HG03354 (cell line): Measurements from ENCODE around the gene TACSTD2.
A peak's percentile ranks its signal among the peaks of the same experiment; 100 is the strongest.
"Not testable (repeated sequence)": the region's sequence is repeated elsewhere in the genome, so short reads cannot be mapped to it uniquely, and the experiment has no call there.

ENCODE experiments used
- ATAC-seq: cut with Tn5 transposase; IDR thresholded peaks from one replicate; pipeline ENCODE4 v1.9.1; 2021; ENCODE audit warnings: mild to moderate bottlenecking; ENCODE audit not compliant: unreplicated experiment, poor library complexity, severe bottlenecking

TACSTD2 gene

DNA sequence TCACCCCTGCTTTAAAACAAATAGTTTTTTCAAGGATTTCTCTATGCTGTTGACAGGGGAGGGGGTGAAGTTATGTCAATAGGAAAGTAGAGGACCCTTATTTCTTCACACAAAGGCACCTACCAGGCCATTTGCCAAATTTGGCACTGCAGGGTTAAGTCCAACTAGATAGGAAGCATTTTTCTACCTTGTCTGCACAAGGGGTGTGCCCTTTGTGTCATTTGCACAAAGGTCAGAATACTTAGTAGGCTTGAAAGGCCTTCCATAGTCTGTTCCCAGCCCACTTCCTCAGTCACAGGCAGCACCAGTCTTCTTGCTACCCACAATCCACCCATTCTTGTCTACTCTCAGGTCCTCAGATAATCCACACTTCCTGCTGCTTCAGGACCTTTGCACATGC, 7.0 kb downstream of the TACSTD2 start:
- ATAC-seq, result no peak

DNA sequence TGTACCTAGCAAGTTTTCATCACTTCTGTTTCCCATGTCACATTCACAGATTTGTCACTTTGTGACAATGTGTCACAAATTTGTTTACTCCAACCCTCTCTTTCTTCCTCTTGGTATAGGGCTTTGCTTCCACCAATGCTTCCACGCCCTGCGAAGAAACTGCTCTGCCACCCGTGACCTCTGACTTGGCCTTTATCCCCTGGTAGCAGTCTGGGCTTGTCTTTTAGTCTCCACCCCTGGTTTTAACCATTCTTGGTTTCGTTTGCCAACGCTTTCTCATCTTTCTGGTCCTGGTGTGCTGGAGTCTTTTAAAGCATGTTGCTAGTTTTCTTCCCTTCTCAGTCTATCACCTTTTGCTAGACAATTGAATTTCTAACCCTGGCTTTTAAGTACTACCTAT, 8.1 kb downstream of the TACSTD2 start:
- no peak for ATAC-seq

DNA sequence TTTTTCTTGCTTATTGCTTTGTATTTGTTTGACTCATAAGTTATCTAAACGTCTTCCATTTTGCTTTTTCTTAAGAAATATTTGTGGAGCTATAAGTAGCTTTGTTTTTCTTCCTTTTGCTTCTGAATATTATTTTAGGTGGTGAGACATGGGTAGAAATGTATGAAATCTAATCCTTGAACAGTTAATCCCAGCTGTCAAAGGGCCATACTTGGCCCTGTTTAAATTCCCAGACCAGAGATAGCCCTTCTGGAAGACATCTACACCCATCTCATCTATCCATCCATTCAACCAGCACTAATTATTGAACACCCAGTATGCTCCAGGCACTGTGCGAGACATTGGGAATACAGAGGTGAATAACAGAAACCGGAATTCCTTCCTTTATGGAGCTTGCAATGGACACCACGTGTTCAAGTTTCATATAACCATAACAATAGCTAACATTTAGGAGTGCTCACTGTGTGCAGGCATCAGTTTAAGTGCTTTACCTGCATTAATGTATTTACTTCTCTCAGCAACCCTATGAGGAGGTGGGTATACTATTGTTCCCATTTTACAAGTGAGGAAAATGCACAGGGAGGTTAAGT, 8.7 kb downstream of the TACSTD2 start:
- no peak for ATAC-seq

- ATAC-seq, result no peak
Observed at GRCh38 chr1:58566339-58566738, 10.7 kb downstream of the TACSTD2 start.

DNA sequence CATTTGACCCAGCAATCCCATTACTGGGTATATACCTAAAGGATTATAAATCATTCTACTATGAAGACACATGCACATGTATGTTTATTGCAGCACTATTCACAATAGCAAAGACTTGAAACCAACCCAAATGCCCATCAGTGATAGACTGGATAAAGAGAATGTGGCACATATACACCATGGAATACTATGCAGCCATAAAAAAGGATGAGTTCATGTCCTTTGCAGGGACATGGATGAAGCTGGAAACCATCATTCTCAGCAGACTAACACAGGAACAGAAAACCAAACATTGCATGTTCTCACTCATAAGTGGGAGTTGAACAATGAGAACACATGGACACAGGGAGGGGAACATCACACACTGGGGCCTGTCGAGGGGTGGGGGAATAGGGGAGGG, 13.3 kb downstream of the TACSTD2 start:
- not testable (repeated sequence) for ATAC-seq

DNA sequence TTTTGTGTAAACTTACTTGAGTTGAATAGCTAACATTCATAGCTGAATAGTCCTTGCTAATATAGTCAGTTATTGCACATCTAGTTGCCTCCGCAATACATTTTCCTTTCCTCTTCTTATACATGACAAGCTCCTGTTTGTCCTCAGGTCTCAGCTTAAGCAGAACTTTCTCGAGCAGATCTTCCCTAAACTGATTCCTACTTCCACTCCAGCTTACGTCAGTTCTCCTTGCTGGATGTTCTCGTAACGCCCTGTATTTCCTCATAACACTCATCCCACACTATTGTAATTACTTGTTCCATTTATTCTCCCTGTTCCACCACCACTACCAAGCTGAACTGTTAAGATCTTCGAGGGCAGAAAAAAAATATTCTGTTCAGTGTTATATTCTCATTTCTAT, 15.4 kb downstream of the TACSTD2 start:
- ATAC-seq, result no peak

DNA sequence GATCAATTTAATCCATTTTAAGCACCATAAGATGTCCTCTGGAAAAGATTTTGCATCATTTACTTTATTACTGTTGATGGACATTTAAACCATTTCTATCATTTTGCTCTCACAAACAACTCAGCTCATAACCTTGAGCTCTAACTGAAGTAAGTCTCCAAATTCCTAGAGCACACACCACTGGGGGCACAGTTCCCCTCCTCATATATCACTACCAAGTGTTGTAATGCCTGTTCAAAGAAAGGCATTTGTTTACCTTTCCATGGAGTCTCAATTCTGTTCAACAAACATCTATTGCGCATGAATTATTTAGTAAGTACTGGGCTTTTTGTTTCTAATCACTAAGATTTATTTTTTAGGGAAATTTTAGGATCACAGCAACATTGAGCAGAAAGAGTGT, 21.7 kb downstream of the TACSTD2 start:
- ATAC-seq, result no peak

GRCh38 chr1:58551186-58552140, 25.6 kb downstream of the TACSTD2 start:
- no peak for ATAC-seq

- not testable (repeated sequence) for ATAC-seq
Observed at GRCh38 chr1:58549291-58549690, 27.8 kb downstream of the TACSTD2 start.

- ATAC-seq, result no peak
Observed at GRCh38 chr1:58548371-58548770, 28.7 kb downstream of the TACSTD2 start.

DNA sequence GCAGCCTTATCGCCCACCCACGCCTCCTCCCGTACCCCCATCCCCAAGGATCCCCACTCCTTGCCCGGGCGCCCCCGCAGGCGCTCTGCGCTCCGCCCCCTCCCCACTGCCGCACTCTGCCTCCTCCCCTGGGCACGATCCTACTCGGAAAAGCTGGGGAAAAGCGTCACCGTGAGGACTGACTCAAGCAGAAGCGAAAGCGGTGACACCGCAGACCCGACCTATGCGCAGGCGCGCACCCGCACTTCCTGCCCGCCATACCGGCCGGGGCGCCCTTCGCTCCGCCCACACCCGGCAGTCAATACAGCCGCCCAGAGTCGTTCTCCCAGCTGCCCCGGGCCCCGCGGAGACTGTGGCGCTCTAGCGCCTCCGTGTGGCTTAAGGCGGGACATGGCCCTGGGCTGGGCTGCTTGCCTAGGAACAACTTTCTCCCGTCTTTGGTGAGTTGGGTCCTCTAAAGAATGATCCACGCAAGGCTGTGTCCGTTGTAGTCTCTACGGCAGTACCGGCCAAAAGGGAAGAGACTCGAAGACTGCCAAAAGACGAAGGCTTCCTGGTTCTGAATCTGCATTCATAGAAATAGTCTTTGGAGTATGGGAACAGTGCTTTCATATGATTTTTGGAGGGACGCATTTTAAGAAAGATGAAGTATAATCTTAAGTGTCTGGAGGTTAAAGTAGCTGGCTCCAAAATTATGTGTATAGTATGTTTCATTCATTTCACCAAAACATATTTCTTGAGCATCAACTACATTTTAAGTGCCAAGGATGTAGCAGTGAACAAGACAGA, 30.3 kb downstream of the TACSTD2 start, which contains the start of gene OMA1:
Gene OMA1 (minus strand): TSS at position 207 of the 789 bp plus-strand sequence. CDS start 7,432 bp downstream, outside the sequence.
- ATAC-seq, result peak; percentile 95

GRCh38 chr1:58545591-58546519, 31.2 kb downstream of the TACSTD2 start:
- peak; percentile 64 for ATAC-seq

DNA sequence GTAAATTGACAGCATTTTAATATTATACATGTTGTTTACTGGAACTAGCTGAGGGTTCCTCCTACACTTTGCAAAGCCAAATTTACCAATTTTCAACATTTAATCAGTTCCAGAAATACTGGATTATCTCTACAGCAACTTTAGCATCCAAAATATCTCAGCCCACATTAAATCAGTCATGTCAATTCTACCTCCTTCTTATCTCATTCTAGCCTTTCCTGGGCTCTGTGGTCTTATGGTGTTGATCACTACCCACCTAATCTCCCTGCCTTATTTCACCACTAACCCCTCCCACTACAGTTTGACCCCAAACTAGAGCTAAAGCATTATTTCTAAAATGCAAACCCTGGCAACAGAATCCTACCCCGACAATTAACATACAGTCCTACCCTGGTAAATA, 33.8 kb downstream of the TACSTD2 start:
- no peak for ATAC-seq

DNA sequence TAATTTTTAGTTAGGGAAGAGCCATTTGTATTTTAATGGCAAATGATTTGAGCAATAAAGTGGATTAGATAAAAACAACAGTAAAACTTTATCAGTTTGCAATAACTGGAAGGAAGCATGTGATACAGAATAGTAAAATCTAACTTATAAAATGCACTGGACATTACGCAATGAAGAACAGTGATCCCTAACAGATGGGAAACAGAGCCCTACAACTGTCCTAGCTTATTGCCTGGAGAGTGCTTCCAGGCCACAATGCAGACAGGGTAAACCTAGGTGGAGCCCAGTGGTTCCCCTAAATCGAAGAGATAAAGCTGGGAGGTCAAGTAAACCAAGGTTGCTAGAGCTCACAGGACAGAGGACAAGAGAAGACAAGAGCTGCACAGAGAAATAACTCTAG, 37.5 kb downstream of the TACSTD2 start:
- no peak for ATAC-seq

DNA sequence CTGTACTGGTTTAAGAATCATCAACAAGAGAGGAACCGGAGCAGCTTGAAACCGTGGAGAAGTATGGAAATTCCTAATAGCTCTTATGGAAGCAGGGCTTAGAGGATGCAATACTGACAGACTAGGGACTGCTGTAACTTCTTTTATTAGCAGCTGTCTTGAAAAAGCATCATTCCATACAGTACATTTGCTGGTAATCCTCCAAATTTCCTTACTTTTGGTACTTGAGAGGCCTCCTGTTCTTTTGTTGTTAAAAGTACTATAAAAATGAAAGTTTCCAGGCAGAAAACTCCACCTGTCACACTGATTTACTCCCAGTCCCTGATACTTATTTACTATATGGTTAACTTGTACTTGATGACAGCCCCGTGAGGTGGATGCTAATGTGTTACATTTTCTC, 38.2 kb downstream of the TACSTD2 start:
- no peak for ATAC-seq

DNA sequence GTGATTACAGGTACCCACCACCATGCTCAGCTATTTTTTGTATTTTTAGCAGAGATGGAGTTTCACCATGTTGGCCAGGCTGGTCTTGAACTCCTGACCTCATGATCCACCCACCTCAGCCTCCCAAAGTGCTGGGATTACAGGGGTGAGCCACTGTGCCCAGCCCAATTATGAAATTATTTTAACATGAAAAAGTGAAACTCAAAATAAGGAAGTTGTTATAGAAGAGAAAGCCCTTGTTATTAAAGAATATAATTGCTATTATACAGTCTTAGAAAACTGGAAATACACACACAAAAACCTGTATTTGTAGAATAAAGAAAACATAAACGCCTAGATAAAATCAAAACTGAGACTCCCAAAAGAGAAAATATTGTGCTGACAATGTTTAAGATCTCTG, 45.2 kb downstream of the TACSTD2 start:
- not testable (repeated sequence) for ATAC-seq

GRCh38 chr1:58529284-58529683, 47.8 kb downstream of the TACSTD2 start:
- ATAC-seq, result no peak

GRCh38 chr1:58528518-58528917, 48.5 kb downstream of the TACSTD2 start:
- ATAC-seq, result no peak
